ENCODE measurements around the gene PRG2.
"Not testable (repeated sequence)": the region's sequence is repeated elsewhere in the genome, so short reads cannot be mapped to it uniquely, and the experiment has no call there.

PRG2 gene

GRCh38 chr11:57344826-57345225 is 45.6 kb downstream of the PRG2 start:
- no peak for DNase-seq

GRCh38 chr11:57343825-57344224 is 46.6 kb downstream of the PRG2 start:
- no peak for DNase-seq

- no peak for DNase-seq
These were observed 47.7 kb downstream of the PRG2 start for GRCh38 chr11:57342702-57343101.

GRCh38 chr11:57341250-57341808 is 49.1 kb downstream of the PRG2 start:
- DNase-seq, result no peak

GRCh38 chr11:57340039-57340615 is 50.3 kb downstream of the PRG2 start:
- DNase-seq, result no peak

- DNase-seq, result no peak
These were observed 51.1 kb downstream of the PRG2 start for GRCh38 chr11:57339328-57339727.

- no peak for DNase-seq
These were observed 52.3 kb downstream of the PRG2 start, which contains the start of gene P2RX3 for GRCh38 chr11:57338142-57338541. P2RX3 (plus strand) TSS chr11:57338352; CDS start chr11:57338551, 199 bp downstream.

GRCh38 chr11:57336856-57337255 is 53.6 kb downstream of the PRG2 start:
- DNase-seq, result not testable (repeated sequence)

Measured in SW 1271 (cell line).